Measurements from ENCODE around the gene TPRN. TPM values are rescaled to one million over a fixed set of nuclear protein-coding genes. Genes with fewer than 3 reads are reported as not detected.

The TPRN gene
- total and polyA plus RNA-seq, 4 donors: 4.3 to 10.8 (median 5.7) TPM

DNA sequence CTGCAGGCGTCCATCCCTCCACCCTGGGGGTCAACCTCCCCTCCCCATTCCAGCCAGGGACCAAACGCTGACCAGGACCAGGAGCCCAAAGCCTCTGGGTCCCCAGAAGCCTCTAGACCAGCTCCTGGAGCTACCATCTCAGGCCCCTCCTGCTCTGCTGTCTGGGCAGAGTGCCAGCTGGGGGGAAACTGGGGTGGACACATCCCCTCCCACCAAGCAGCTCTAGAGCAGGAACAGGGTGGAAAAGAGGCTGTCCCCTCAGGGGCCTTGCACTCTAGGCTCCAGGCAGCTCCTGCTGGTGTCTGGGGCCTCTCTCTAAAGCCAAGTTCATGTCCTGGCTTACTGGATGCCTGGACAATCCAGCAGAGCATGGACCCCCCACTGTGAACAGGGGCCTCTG, 7.7 kb downstream of the TPRN start:
- no peak for ATAC-seq (ENCODE audit: low FRiP score)
- Histone ChIP-seq H3K4me3 (ENCODE audit: low read length in 2 of 2) (no peak overlapping the region), H3K9me3 (ENCODE audit: control insufficient read depth, low read length) (no peaks in the 10 kb centered on the region), H3K27ac (ENCODE audit: low read depth in 1 of 2, low read length in 2 of 2) (no peak overlapping the region), H3K36me3 (ENCODE audit: control insufficient read depth in 1 of 2, insufficient read depth in 2 of 2, low read length in 1 of 2) (no peaks in the 10 kb centered on the region), H3K27me3 (ENCODE audit: control insufficient read depth in 1 of 2, insufficient read depth in 2 of 2, low read length in 1 of 2) (no peaks in the 10 kb centered on the region), H3K4me1 (ENCODE audit: control insufficient read depth in 1 of 2, insufficient read depth in 2 of 2, low read length in 2 of 2) (no peaks in the 10 kb centered on the region)
- WGBS, 2 donors: 78 to 89% methylated on average over 2 of the region's 2 CpGs
- DNase-seq: no peak
- intact Hi-C loops (cut with DNase I): no loop called here

- intact Hi-C loops (cut with DNase I): no loop called here
- no peak overlapping the region for H3K27ac ChIP-seq (ENCODE audit: low read depth in 1 of 2, low read length in 2 of 2)
- H3K9me3 ChIP-seq (ENCODE audit: control insufficient read depth, low read length): no peaks in the 10 kb centered on the region
- no peaks in the 10 kb centered on the region for H3K27me3 ChIP-seq (ENCODE audit: control insufficient read depth in 1 of 2, insufficient read depth in 2 of 2, low read length in 1 of 2)
- no peaks in the 10 kb centered on the region for H3K4me1 ChIP-seq (ENCODE audit: control insufficient read depth in 1 of 2, insufficient read depth in 2 of 2, low read length in 2 of 2)
- 86 to 91% methylated on average over 10 of the region's 10 CpGs for WGBS, 2 donors
- no peak overlapping the region for H3K4me3 ChIP-seq (ENCODE audit: low read length in 2 of 2)
- H3K36me3 ChIP-seq (ENCODE audit: control insufficient read depth in 1 of 2, insufficient read depth in 2 of 2, low read length in 1 of 2): no peaks in the 10 kb centered on the region
- DNase-seq (no peak), ATAC-seq (ENCODE audit: low FRiP score) (no peak)
Measured at GRCh38 chr9:137192448-137192780, 8.1 kb downstream of the TPRN start.

- intact Hi-C loops (cut with DNase I): no loop called here
- H3K36me3 ChIP-seq (ENCODE audit: control insufficient read depth in 1 of 2, insufficient read depth in 2 of 2, low read length in 1 of 2): no peaks in the 10 kb centered on the region
- no peak overlapping the region for H3K4me3 ChIP-seq (ENCODE audit: low read length in 2 of 2)
- DNase-seq (no peak), ATAC-seq (ENCODE audit: low FRiP score) (no peak)
- no peak overlapping the region for H3K27ac ChIP-seq (ENCODE audit: low read depth in 1 of 2, low read length in 2 of 2)
- H3K4me1 ChIP-seq (ENCODE audit: control insufficient read depth in 1 of 2, insufficient read depth in 2 of 2, low read length in 2 of 2): no peaks in the 10 kb centered on the region
- WGBS, 2 donors: 85 to 87% methylated on average over 20 to 22 of the region's 22 CpGs
- H3K9me3 ChIP-seq (ENCODE audit: control insufficient read depth, low read length): no peaks in the 10 kb centered on the region
- H3K27me3 ChIP-seq (ENCODE audit: control insufficient read depth in 1 of 2, insufficient read depth in 2 of 2, low read length in 1 of 2): no peaks in the 10 kb centered on the region
Measured at GRCh38 chr9:137191691-137192447, 8.7 kb downstream of the TPRN start.

DNA sequence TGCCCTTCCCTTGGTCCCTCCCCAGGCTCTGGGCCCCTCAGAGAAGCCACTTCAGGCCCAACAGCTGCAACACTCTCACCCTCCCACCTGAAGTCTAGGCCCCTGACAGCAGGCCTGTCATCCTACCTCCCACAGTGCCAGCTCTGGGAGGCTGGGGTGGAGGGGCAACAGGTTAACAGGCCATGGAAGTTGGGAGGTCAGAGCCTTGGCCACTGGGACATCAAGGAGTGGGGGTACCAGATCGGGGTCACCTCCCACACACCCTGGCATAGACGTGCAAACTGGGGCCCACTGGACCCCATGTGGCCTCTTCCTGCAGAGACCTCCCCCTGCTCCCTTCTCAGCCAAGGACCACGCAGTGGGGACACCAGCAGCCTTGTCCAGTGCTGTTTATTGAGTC, 9.3 kb downstream of the TPRN start:
- Histone ChIP-seq H3K36me3 (ENCODE audit: control insufficient read depth in 1 of 2, insufficient read depth in 2 of 2, low read length in 1 of 2) (no peaks in the 10 kb centered on the region), H3K4me1 (ENCODE audit: control insufficient read depth in 1 of 2, insufficient read depth in 2 of 2, low read length in 2 of 2) (no peaks in the 10 kb centered on the region), H3K4me3 (ENCODE audit: low read length in 2 of 2) (no peak overlapping the region), H3K27me3 (ENCODE audit: control insufficient read depth in 1 of 2, insufficient read depth in 2 of 2, low read length in 1 of 2) (no peaks in the 10 kb centered on the region), H3K9me3 (ENCODE audit: control insufficient read depth, low read length) (no peaks in the 10 kb centered on the region), H3K27ac (ENCODE audit: low read depth in 1 of 2, low read length in 2 of 2) (no peak overlapping the region)
- intact Hi-C loops (cut with DNase I): no loop called here
- WGBS, 2 donors: 75 to 77% methylated on average over 3 of the region's 3 CpGs
- ATAC-seq (ENCODE audit: low FRiP score) (no peak), DNase-seq (no peak)

GRCh38 chr9:137190315-137190856, 10.2 kb downstream of the TPRN start:
- H3K9me3 ChIP-seq (ENCODE audit: control insufficient read depth, low read length): no peaks in the 10 kb centered on the region
- H3K36me3 ChIP-seq (ENCODE audit: control insufficient read depth in 1 of 2, insufficient read depth in 2 of 2, low read length in 1 of 2): no peaks in the 10 kb centered on the region
- DNase-seq: no peak
- H3K4me1 ChIP-seq (ENCODE audit: control insufficient read depth in 1 of 2, insufficient read depth in 2 of 2, low read length in 2 of 2): no peaks in the 10 kb centered on the region
- H3K4me3 ChIP-seq (ENCODE audit: low read length in 2 of 2): no peak overlapping the region
- WGBS, 2 donors: 69% methylated on average over 6 to 9 of the region's 9 CpGs
- intact Hi-C loops (cut with DNase I): no loop called here
- no peak overlapping the region for H3K27ac ChIP-seq (ENCODE audit: low read depth in 1 of 2, low read length in 2 of 2)
- no peaks in the 10 kb centered on the region for H3K27me3 ChIP-seq (ENCODE audit: control insufficient read depth in 1 of 2, insufficient read depth in 2 of 2, low read length in 1 of 2)
- no peak for ATAC-seq (ENCODE audit: low FRiP score)

- WGBS, 2 donors: 26 to 35% methylated on average over 23 of the region's 23 CpGs
- Histone ChIP-seq H3K4me3 (ENCODE audit: low read length in 2 of 2) (peak overlapping the region; percentile 49 to 71), H3K36me3 (ENCODE audit: control insufficient read depth in 1 of 2, insufficient read depth in 2 of 2, low read length in 1 of 2) (no peaks in the 10 kb centered on the region), H3K27ac (ENCODE audit: low read depth in 1 of 2, low read length in 2 of 2) (peak overlapping the region in 1 of 2 donors; percentile 72), H3K9me3 (ENCODE audit: control insufficient read depth, low read length) (no peaks in the 10 kb centered on the region), H3K27me3 (ENCODE audit: control insufficient read depth in 1 of 2, insufficient read depth in 2 of 2, low read length in 1 of 2) (no peaks in the 10 kb centered on the region), H3K4me1 (ENCODE audit: control insufficient read depth in 1 of 2, insufficient read depth in 2 of 2, low read length in 2 of 2) (no peaks in the 10 kb centered on the region)
- ATAC-seq (ENCODE audit: low FRiP score) (no peak), DNase-seq (no peak)
- intact Hi-C loops (cut with DNase I): no loop called here
Measured at GRCh38 chr9:137189297-137190295, 10.9 kb downstream of the TPRN start.

- Histone ChIP-seq H3K4me3 (ENCODE audit: low read length in 2 of 2) (peak within 1 kb of the TSS; percentile 71 to 74), H3K36me3 (ENCODE audit: control insufficient read depth in 1 of 2, insufficient read depth in 2 of 2, low read length in 1 of 2) (no peaks in the 10 kb centered on the region), H3K27ac (ENCODE audit: low read depth in 1 of 2, low read length in 2 of 2) (peak within 1 kb of the TSS; percentile 34 to 72), H3K27me3 (ENCODE audit: control insufficient read depth in 1 of 2, insufficient read depth in 2 of 2, low read length in 1 of 2) (no peaks in the 10 kb centered on the region), H3K9me3 (ENCODE audit: control insufficient read depth, low read length) (no peaks in the 10 kb centered on the region), H3K4me1 (ENCODE audit: control insufficient read depth in 1 of 2, insufficient read depth in 2 of 2, low read length in 2 of 2) (no peaks in the 10 kb centered on the region)
- WGBS, 2 donors: 0 to 1% methylated on average over 75 to 98 of the region's 98 CpGs
- peak; percentile 93 to 98 for DNase-seq
- ATAC-seq (ENCODE audit: low FRiP score): peak; percentile 95
- intact Hi-C loops (cut with DNase I): no loop called here
Measured at GRCh38 chr9:137188490-137189296, 11.8 kb downstream of the TPRN start, which contains the start of the genes ANAPC2 and SSNA1. Gene ANAPC2 (minus strand): TSS chr9:137188560. CDS start chr9:137188532, 28 bp downstream. Gene SSNA1 (plus strand): TSS chr9:137188676. CDS start chr9:137188727, 51 bp downstream.

DNA sequence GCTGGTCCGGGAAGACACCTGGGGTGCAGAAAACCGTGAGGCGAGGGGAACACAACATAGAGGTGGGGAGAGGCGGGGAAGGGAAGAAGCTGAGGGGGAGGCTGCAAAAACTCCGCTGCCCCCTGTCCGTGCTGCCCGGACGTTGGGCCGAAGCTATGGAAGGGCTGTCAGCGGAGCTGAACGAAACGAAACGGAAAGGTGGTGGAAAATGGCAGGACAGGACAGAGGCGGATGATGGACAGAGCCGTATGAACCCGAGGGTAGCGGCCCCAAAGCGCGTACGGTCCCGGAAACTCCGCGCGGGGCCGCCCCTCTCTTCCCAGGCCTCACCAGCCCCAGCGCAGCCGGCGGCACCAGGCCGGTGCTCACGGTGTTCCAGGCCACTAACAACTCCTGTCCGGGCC, 12.5 kb downstream of the TPRN start:
- H3K27me3 ChIP-seq (ENCODE audit: control insufficient read depth in 1 of 2, insufficient read depth in 2 of 2, low read length in 1 of 2): no peaks in the 10 kb centered on the region
- peak overlapping the region; percentile 63 to 74 for H3K4me3 ChIP-seq (ENCODE audit: low read length in 2 of 2)
- ATAC-seq (ENCODE audit: low FRiP score) (no peak), DNase-seq (no peak)
- intact Hi-C loops (cut with DNase I): no loop called here
- peak overlapping the region in 1 of 2 donors; percentile 29 for H3K27ac ChIP-seq (ENCODE audit: low read depth in 1 of 2, low read length in 2 of 2)
- 0% methylated on average over 16 to 31 of the region's 31 CpGs for WGBS, 2 donors
- H3K9me3 ChIP-seq (ENCODE audit: control insufficient read depth, low read length): no peaks in the 10 kb centered on the region
- H3K4me1 ChIP-seq (ENCODE audit: control insufficient read depth in 1 of 2, insufficient read depth in 2 of 2, low read length in 2 of 2): no peaks in the 10 kb centered on the region
- H3K36me3 ChIP-seq (ENCODE audit: control insufficient read depth in 1 of 2, insufficient read depth in 2 of 2, low read length in 1 of 2): peaks cover 0 to under 1% of the 10 kb centered on the region in 2 donors
